GM23338 (cell line): ENCODE data around the gene WDR45B. TPM values are rescaled to one million over a fixed set of nuclear protein-coding genes. Genes with fewer than 3 reads are reported as not detected.

ENCODE experiments used
- ATAC-seq: fragments of 200-7000 bp; cut with Tn5 transposase; 3 replicates; pipeline ENCODE4 v1.9.1; 2020
- DNase-seq: peaks from one replicate; pipeline ENCODE4 v3.0.0-alpha.2; 2015; ENCODE audit warnings: low spot score
- H2AFZ ChIP-seq: fragments of 200-600 bp; sonication (generic); 2 replicates; pipeline ENCODE4 v1.8.0; 2016; ENCODE audit warnings: antibody characterized with exemption, mild to moderate bottlenecking, moderate library complexity
- H3F3A ChIP-seq: fragments of 200-600 bp; sonication (generic); replicated peaks from 2 replicates; pipeline ENCODE4 v1.8.0; 2017; ENCODE audit warnings: antibody characterized with exemption, mixed run types, low read depth
- H3K27ac ChIP-seq: fragments of 200-600 bp; sonication (generic); 2 replicates; pipeline ENCODE4 v1.6.1; 2016; ENCODE audit warnings: low read depth
- H3K27me3 ChIP-seq: fragments of 200-600 bp; sonication (generic); 2 replicates; pipeline ENCODE4 v1.8.0; 2016; ENCODE audit warnings: mild to moderate bottlenecking, mixed run types, moderate library complexity; ENCODE audit not compliant: insufficient read depth
- H3K36me3 ChIP-seq: fragments of 200-600 bp; sonication (generic); 2 replicates; pipeline ENCODE4 v1.8.0; 2016; ENCODE audit warnings: mild to moderate bottlenecking; ENCODE audit not compliant: insufficient read depth
- H3K4me1 ChIP-seq: fragments of 200-600 bp; sonication (generic); 2 replicates; pipeline ENCODE4 v1.8.0; 2016; ENCODE audit warnings: mild to moderate bottlenecking, moderate library complexity; ENCODE audit not compliant: insufficient read depth
- H3K4me2 ChIP-seq: fragments of 200-600 bp; sonication (generic); 2 replicates; pipeline ENCODE4 v1.7.1; 2017; ENCODE audit warnings: mixed run types
- H3K4me3 ChIP-seq: fragments of 200-600 bp; sonication (generic); 2 replicates; pipeline ENCODE4 v1.6.1; 2016; ENCODE audit warnings: mixed run types
- H3K79me2 ChIP-seq: fragments of 200-600 bp; sonication (generic); replicated peaks from 2 replicates; pipeline ENCODE4 v1.8.0; 2017; ENCODE audit warnings: mild to moderate bottlenecking; ENCODE audit not compliant: insufficient read depth
- H3K9me2 ChIP-seq: fragments of 200-600 bp; sonication (generic); 2 replicates; pipeline ENCODE4 v1.8.0; 2017; ENCODE audit not compliant: insufficient read depth
- H4K20me1 ChIP-seq: fragments of 200-600 bp; sonication (generic); replicated peaks from 2 replicates; pipeline ENCODE4 v1.8.0; 2017; ENCODE audit warnings: mild to moderate bottlenecking; ENCODE audit not compliant: insufficient read depth
- H3K27ac Mint-ChIP-seq: 2 replicates; pipeline ENCODE4 v1.8.0; 2020; ENCODE audit warnings: inconsistent platforms, mild to moderate bottlenecking, moderate library complexity, mixed read lengths
- H3K27me3 Mint-ChIP-seq: 3 replicates; pipeline ENCODE4 v1.8.0; 2022; ENCODE audit warnings: low read depth, mild to moderate bottlenecking, moderate library complexity, mixed read lengths, inconsistent platforms; ENCODE audit not compliant: insufficient read depth, poor library complexity
- H3K36me3 Mint-ChIP-seq: 3 replicates; pipeline ENCODE4 v1.8.0; 2021; ENCODE audit warnings: low read depth, mild to moderate bottlenecking, inconsistent platforms, moderate library complexity, mixed read lengths
- H3K4me1 Mint-ChIP-seq: 3 replicates; pipeline ENCODE4 v1.8.0; 2020; ENCODE audit warnings: mild to moderate bottlenecking, inconsistent platforms, mixed read lengths
- H3K4me3 Mint-ChIP-seq: 3 replicates; pipeline ENCODE4 v1.8.0; 2021; ENCODE audit warnings: moderate library complexity, mild to moderate bottlenecking, inconsistent platforms, mixed read lengths
- H3K9me3 Mint-ChIP-seq: 3 replicates; pipeline ENCODE4 v1.8.0; 2020; ENCODE audit warnings: moderate library complexity, mild to moderate bottlenecking, inconsistent platforms, mixed read lengths
- CREB1 ChIP-seq: fragments of 250-450 bp; sonication (Bioruptor Pico); IDR thresholded peaks from 2 replicates; pipeline ENCODE4 v1.5.0; 2020; ENCODE audit warnings: low read depth, mild to moderate bottlenecking, moderate library complexity
- EZH2 ChIP-seq: fragments of 200-600 bp; sonication (generic); IDR thresholded peaks from one replicate; pipeline ENCODE4 v1.8.0; 2017; ENCODE audit warnings: antibody characterized with exemption, mild to moderate bottlenecking, low read depth; ENCODE audit not compliant: unreplicated experiment
- NANOG ChIP-seq: IDR thresholded peaks from 2 replicates; pipeline ENCODE4 v1.6.1; 2016; ENCODE audit warnings: antibody characterized with exemption, borderline replicate concordance
- ZNF114 ChIP-seq: fragments of 250-450 bp; sonication (Bioruptor Pico); IDR thresholded peaks from 2 replicates; pipeline ENCODE4 v1.5.0; 2020; ENCODE audit warnings: mild to moderate bottlenecking, moderate library complexity
- ZNF462 ChIP-seq: fragments of 250-450 bp; sonication (Bioruptor Pico); IDR thresholded peaks from 2 replicates; pipeline ENCODE4 v1.5.0; 2020; ENCODE audit warnings: mild to moderate bottlenecking, moderate library complexity
- polyA plus RNA-seq: library from polyadenylated mRNA; unstranded; fragments of >200 nt; fragmentation: Nextera tagmentation; extraction: Ambion mirVana; gene quantifications from 2 replicates; pipeline ENCODE4 v1.2.1, GENCODE V29; 2016
- total RNA-seq: library from RNA; depleted of rRNA; stranded (reverse); fragments of >200 nt; shearing (Covaris generic); gene quantifications from 2 replicates; pipeline ENCODE4 v1.2.3, GENCODE V29; 2014

WDR45B gene
- total and polyA plus RNA-seq, 2 experiments from 2014 or later, result 69.4 to 96.4 TPM

GRCh38 chr17:82590881-82591539 is 57.2 kb downstream of the WDR45B start:
- no peak overlapping the region for H3K4me3 Mint-ChIP-seq
- no peak for DNase-seq
- no peak overlapping the region for H3K27ac ChIP-seq

More at GRCh38 chr17:82590881-82591539, 57.2 kb downstream of the WDR45B start:
- no peaks in the 10 kb centered on the region for H3K9me2 ChIP-seq
- peaks cover 48% of the 10 kb centered on the region for H3K36me3 Mint-ChIP-seq
- no peak for ATAC-seq
- no peak overlapping the region for H2AFZ ChIP-seq
- H3K4me2 ChIP-seq, result no peak overlapping the region
- peaks cover 24% of the 10 kb centered on the region for H3F3A ChIP-seq
- H3K36me3 ChIP-seq, result peaks cover 6% of the 10 kb centered on the region; the same call in 1 of the 2 replicates
- TF ChIP-seq NANOG, result no peak
- TF ChIP-seq ZNF114 (CRISPR knock-in tag), result no peak
- TF ChIP-seq ZNF462, result no peak
- no peak for TF ChIP-seq CREB1 (CRISPR knock-in tag)
- TF ChIP-seq EZH2, result no peak
- peaks cover 9% of the 10 kb centered on the region; the same call in 1 of the 2 replicates for H4K20me1 ChIP-seq
- no peaks in the 10 kb centered on the region for H3K27me3 ChIP-seq
- H3K27me3 Mint-ChIP-seq, result peaks cover 8% of the 10 kb centered on the region
- H3K4me1 Mint-ChIP-seq, result peaks cover 12% of the 10 kb centered on the region
- H3K9me3 Mint-ChIP-seq, result no peaks in the 10 kb centered on the region; the same call in 2 of the 3 replicates
- peaks cover 18% of the 10 kb centered on the region for H3K79me2 ChIP-seq
- no peak overlapping the region for H3K4me3 ChIP-seq
- H3K4me1 ChIP-seq, result no peaks in the 10 kb centered on the region
- no peak overlapping the region for H3K27ac Mint-ChIP-seq
